HEK293 (cell line): Measurements from ENCODE around the gene COX6A1.

Experiments used
- CTCF ChIA-PET: fragments of 350-600 bp; formaldehyde crosslinking; extraction: SDS; loops from one replicate; lab custom pipeline; 2021; ENCODE audit warnings: antibody characterized with exemption; lab: Yijun Ruan, JAX
- POLR2A ChIA-PET: fragments of 300-600 bp; formaldehyde crosslinking; extraction: SDS; loops from one replicate; lab custom pipeline; 2020; ENCODE audit warnings: antibody characterized with exemption, inconsistent platforms; lab: Yijun Ruan, JAX
- H3K27ac ChIP-seq: fragments of 200-500 bp; sonication (Bioruptor generic); 2 replicates; pipeline ENCODE4 v1.5.1; 2014; ENCODE audit warnings: low read depth, low read length, control low read depth, inconsistent platforms; ENCODE audit errors: extremely low read depth
- H3K36me3 ChIP-seq, 2 experiments: fragments of 200-500 bp in 1 of 2; sonication (Bioruptor generic) in 1 of 2; 1 replicate in 1 of 2; 2 replicates in 1 of 2; pipeline ENCODE4 v1.5.1; 2014 to 2017; ENCODE audit warnings: inconsistent platforms in 2 of 2, low read length in 2 of 2; ENCODE audit not compliant: control insufficient read depth in 2 of 2, insufficient read depth in 1 of 2
- H3K4me1 ChIP-seq: fragments of 200-500 bp; sonication (Bioruptor generic); 2 replicates; pipeline ENCODE4 v1.5.1; 2014; ENCODE audit warnings: mild to moderate bottlenecking, low read length, inconsistent platforms; ENCODE audit not compliant: control insufficient read depth, insufficient read depth
- H3K4me3 ChIP-seq: 2 replicates; pipeline ENCODE4 v1.5.1; 2011; ENCODE audit warnings: low read depth, mild to moderate bottlenecking, control low read depth, low read length, moderate library complexity
- H3K9me3 ChIP-seq: fragments of 200-500 bp; sonication (Bioruptor generic); 2 replicates; pipeline ENCODE4 v1.5.1; 2014; ENCODE audit warnings: low read depth, low read length, inconsistent platforms; ENCODE audit not compliant: control insufficient read depth, insufficient read depth
- PBX3 ChIP-seq: sonication (generic); formaldehyde crosslinking; IDR thresholded peaks from 2 replicates; pipeline ENCODE4 v1.8.1; 2022; ENCODE audit warnings: mild to moderate bottlenecking, moderate library complexity, missing genetic modification reagents
- RBAK ChIP-seq: fragments of 450-650 bp; formaldehyde crosslinking; IDR thresholded peaks from 2 replicates; pipeline ENCODE4 v1.5.1; 2016; ENCODE audit warnings: missing biosample characterization, missing genetic modification characterization
- TSHZ1 ChIP-seq: fragments of 450-650 bp; formaldehyde crosslinking; IDR thresholded peaks from 2 replicates; pipeline ENCODE4 v1.5.1; 2016; ENCODE audit warnings: missing biosample characterization, missing genetic modification characterization, borderline replicate concordance
- YY2 ChIP-seq: fragments of 450-650 bp; formaldehyde crosslinking; IDR thresholded peaks from 2 replicates; pipeline ENCODE4 v1.5.1; 2016; ENCODE audit warnings: missing biosample characterization, missing genetic modification characterization
- ZBTB48 ChIP-seq: fragments of 450-650 bp; formaldehyde crosslinking; IDR thresholded peaks from 2 replicates; pipeline ENCODE4 v1.5.1; 2016; ENCODE audit warnings: missing biosample characterization, missing genetic modification characterization
- ZNF114 ChIP-seq: fragments of 450-650 bp; formaldehyde crosslinking; IDR thresholded peaks from 2 replicates; pipeline ENCODE4 v1.5.0; 2017; ENCODE audit warnings: missing biosample characterization, missing genetic modification characterization
- ZNF155 ChIP-seq: fragments of 450-650 bp; formaldehyde crosslinking; IDR thresholded peaks from 2 replicates; pipeline ENCODE4 v1.5.1; 2016; ENCODE audit warnings: missing biosample characterization, missing genetic modification characterization
- ZNF202 ChIP-seq: fragments of 450-650 bp; formaldehyde crosslinking; IDR thresholded peaks from 2 replicates; pipeline ENCODE4 v1.5.1; 2016; ENCODE audit warnings: missing biosample characterization, missing genetic modification characterization, borderline replicate concordance
- ZNF292 ChIP-seq: fragments of 450-650 bp; formaldehyde crosslinking; IDR thresholded peaks from 2 replicates; pipeline ENCODE4 v1.5.1; 2016; ENCODE audit warnings: low read depth, missing biosample characterization, missing genetic modification characterization, borderline replicate concordance
- ZNF37A ChIP-seq: fragments of 450-650 bp; IDR thresholded peaks from 2 replicates; pipeline ENCODE4 v1.5.1; 2018; ENCODE audit warnings: missing biosample characterization, missing genetic modification characterization
- ZNF416 ChIP-seq: fragments of 450-650 bp; formaldehyde crosslinking; IDR thresholded peaks from 2 replicates; pipeline ENCODE4 v1.5.1; 2016; ENCODE audit warnings: missing biosample characterization, missing genetic modification characterization
- ZNF449 ChIP-seq: fragments of 450-650 bp; formaldehyde crosslinking; IDR thresholded peaks from 2 replicates; pipeline ENCODE4 v1.5.1; 2017; ENCODE audit warnings: missing biosample characterization, mild to moderate bottlenecking, missing genetic modification characterization, moderate library complexity
- ZNF473 ChIP-seq: fragments of 450-650 bp; formaldehyde crosslinking; IDR thresholded peaks from 2 replicates; pipeline ENCODE4 v1.5.1; 2017; ENCODE audit warnings: missing biosample characterization, missing genetic modification characterization
- ZNF514 ChIP-seq: fragments of 450-650 bp; formaldehyde crosslinking; IDR thresholded peaks from 2 replicates; pipeline ENCODE4 v1.5.1; 2016; ENCODE audit warnings: missing biosample characterization, missing genetic modification characterization
- ZNF629 ChIP-seq: fragments of 450-650 bp; formaldehyde crosslinking; IDR thresholded peaks from 2 replicates; pipeline ENCODE4 v1.5.1; 2017; ENCODE audit warnings: missing biosample characterization, missing genetic modification characterization
- ZNF660 ChIP-seq: fragments of 450-650 bp; IDR thresholded peaks from 2 replicates; pipeline ENCODE4 v1.5.1; 2018; ENCODE audit warnings: missing biosample characterization, mild to moderate bottlenecking, missing genetic modification characterization
- ZNF692 ChIP-seq: fragments of 450-650 bp; formaldehyde crosslinking; IDR thresholded peaks from 2 replicates; pipeline ENCODE4 v1.5.1; 2016; ENCODE audit warnings: missing biosample characterization, missing genetic modification characterization
- ZNF707 ChIP-seq: fragments of 450-650 bp; formaldehyde crosslinking; IDR thresholded peaks from 2 replicates; pipeline ENCODE4 v1.5.1; 2016; ENCODE audit warnings: missing biosample characterization, missing genetic modification characterization
- ZNF777 ChIP-seq: fragments of 450-650 bp; formaldehyde crosslinking; IDR thresholded peaks from 2 replicates; pipeline ENCODE4 v1.5.1; 2017; ENCODE audit warnings: missing biosample characterization, missing genetic modification characterization, borderline replicate concordance
- ZNF792 ChIP-seq: fragments of 450-650 bp; formaldehyde crosslinking; IDR thresholded peaks from 2 replicates; pipeline ENCODE4 v1.5.1; 2016; ENCODE audit warnings: missing biosample characterization, missing genetic modification characterization
- ZNF830 ChIP-seq: fragments of 450-650 bp; IDR thresholded peaks from 2 replicates; pipeline ENCODE4 v1.5.0; 2018; ENCODE audit warnings: missing biosample characterization, missing genetic modification characterization, low read depth, mild to moderate bottlenecking, moderate library complexity
- TF ChIP-seq, protein P1 (sequence below): fragments of 450-650 bp; formaldehyde crosslinking; IDR thresholded peaks from 2 replicates; pipeline ENCODE4 v1.5.1; 2016; ENCODE audit warnings: missing biosample characterization, missing genetic modification characterization

COX6A1 gene

GRCh38 chr12:120394483-120395367 lies 43.2 kb upstream of the COX6A1 start:
- TF ChIP-seq ZNF114 = no peak
- TF ChIP-seq ZBTB48 (tag by site-specific recombination) = no peak
- no peak for TF ChIP-seq ZNF830
- no peak for TF ChIP-seq ZNF777 (tag by site-specific recombination)
- no peak for TF ChIP-seq ZNF629 (tag by site-specific recombination)
- no peak for TF ChIP-seq ZNF473
- no peak for TF ChIP-seq PBX3 (CRISPR knock-in tag)
- no peak for TF ChIP-seq ZNF514
- TF ChIP-seq ZNF660 = no peak
- TF ChIP-seq ZNF449 (tag by site-specific recombination) = no peak
- no peak for TF ChIP-seq ZNF416 (tag by site-specific recombination)
- no peak for TF ChIP-seq ZNF707 (tag by site-specific recombination)
- TF ChIP-seq ZNF792 (tag by site-specific recombination) = no peak
- no peak for TF ChIP-seq TSHZ1 (tag by site-specific recombination)
- TF ChIP-seq RBAK (tag by site-specific recombination) = no peak
- Histone ChIP-seq H3K27ac (no peak overlapping the region), H3K4me1 (no peaks in the 10 kb centered on the region), H3K4me3 (no peak overlapping the region), H3K9me3 (no peaks in the 10 kb centered on the region), H3K36me3 (no peaks in the 10 kb centered on the region)
- POLR2A ChIA-PET = interaction anchor here (0.6 to 1.3 kb wide), 3 partner anchors 13 to 148 kb away, joined by 3 to 4 read pairs (median 4); no protein-coding TSS in a partner anchor
- CTCF ChIA-PET = interaction anchor here (0.5 to 0.8 kb wide), 3 partner anchors 8 to 482 kb away, joined by 3 to 4 read pairs (median 3); no protein-coding TSS in a partner anchor

DNA sequence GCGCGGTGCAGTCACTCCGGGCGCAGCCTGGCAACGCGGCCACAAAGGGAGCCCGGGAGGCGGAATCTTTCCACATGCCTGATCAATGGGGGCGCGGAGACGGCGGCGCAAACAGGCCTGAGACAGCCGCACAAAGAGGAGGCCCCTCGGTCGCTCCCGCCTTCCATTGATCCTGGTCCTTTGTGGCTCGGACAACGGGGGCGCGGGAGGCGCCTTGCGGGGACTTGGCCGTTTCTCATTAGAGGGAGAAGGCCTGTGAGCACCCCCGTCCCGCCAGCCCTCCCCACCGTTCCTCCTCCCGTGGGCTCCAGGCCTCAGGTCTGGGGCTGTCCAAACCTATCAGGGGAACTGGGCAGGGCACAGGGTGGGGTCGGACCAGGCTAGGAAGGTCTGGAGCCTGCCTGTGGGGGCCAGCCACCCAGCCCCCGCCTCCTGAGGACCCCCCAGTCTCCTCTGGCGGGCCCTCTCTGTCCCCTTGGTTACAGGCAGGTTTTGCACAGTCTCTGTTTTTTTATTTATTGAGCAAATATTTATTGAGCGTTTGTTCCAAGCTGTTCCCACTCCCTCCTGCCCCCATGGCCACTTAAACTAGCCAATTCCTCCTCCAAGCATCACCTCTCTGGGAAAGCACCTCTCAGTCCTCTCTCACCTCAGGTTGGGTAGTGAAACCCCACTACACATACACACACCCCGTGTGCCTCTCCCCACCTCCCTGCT lies 39.9 kb upstream of the COX6A1 start:
- H3K9me3 ChIP-seq = no peaks in the 10 kb centered on the region
- peaks cover 3% of the 10 kb centered on the region; the same call in 1 of the 2 replicates for H3K4me1 ChIP-seq
- no peak overlapping the region for H3K4me3 ChIP-seq
- H3K36me3 ChIP-seq = no peaks in the 10 kb centered on the region
- no peak overlapping the region for H3K27ac ChIP-seq
- POLR2A ChIA-PET = no interaction called here
- CTCF ChIA-PET = no interaction called here
- TF ChIP-seq ZNF692 (tag by site-specific recombination) (no peak), ZNF202 (tag by site-specific recombination) (no peak), ZNF37A (tag by site-specific recombination) (no peak), ZNF292 (tag by site-specific recombination) (no peak), ZNF155 (tag by site-specific recombination) (no peak), YY2 (tag by site-specific recombination) (no peak)
- TF ChIP-seq, protein P1, sequence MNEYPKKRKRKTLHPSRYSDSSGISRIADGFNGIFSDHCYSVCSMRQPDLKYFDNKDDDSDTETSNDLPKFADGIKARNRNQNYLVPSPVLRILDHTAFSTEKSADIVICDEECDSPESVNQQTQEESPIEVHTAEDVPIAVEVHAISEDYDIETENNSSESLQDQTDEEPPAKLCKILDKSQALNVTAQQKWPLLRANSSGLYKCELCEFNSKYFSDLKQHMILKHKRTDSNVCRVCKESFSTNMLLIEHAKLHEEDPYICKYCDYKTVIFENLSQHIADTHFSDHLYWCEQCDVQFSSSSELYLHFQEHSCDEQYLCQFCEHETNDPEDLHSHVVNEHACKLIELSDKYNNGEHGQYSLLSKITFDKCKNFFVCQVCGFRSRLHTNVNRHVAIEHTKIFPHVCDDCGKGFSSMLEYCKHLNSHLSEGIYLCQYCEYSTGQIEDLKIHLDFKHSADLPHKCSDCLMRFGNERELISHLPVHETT (tag by site-specific recombination) = no peak
- TF ChIP-seq, all 188 proteins: peak for 0
